GM10248 (cell line): ENCODE results near the gene SPSB1.

Experiments used
- CTCF ChIA-PET: fragments of 300-600 bp; sonication (Branson Sonifier 250); formaldehyde crosslinking; extraction: SDS; loops from one replicate; lab custom pipeline; 2021; ENCODE audit warnings: antibody characterized with exemption; lab: Yijun Ruan, JAX
- POLR2A ChIA-PET: fragments of 350-650 bp; sonication (Branson Sonifier 250); formaldehyde crosslinking; extraction: SDS; loops from one replicate; lab custom pipeline; 2020; ENCODE audit warnings: antibody characterized with exemption; lab: Yijun Ruan, JAX
- DNase-seq: peaks from one replicate; pipeline ENCODE4 v3.0.0; 2012; ENCODE audit errors: extremely low spot score
- TF ChIP-seq, protein P1 (sequence below): IDR thresholded peaks from 2 replicates; pipeline ENCODE4 v1.5.1; 2012; ENCODE audit warnings: mild to moderate bottlenecking, low read depth; ENCODE audit errors: extremely low read depth, missing control alignments, control extremely low read depth

SPSB1 gene

DNA sequence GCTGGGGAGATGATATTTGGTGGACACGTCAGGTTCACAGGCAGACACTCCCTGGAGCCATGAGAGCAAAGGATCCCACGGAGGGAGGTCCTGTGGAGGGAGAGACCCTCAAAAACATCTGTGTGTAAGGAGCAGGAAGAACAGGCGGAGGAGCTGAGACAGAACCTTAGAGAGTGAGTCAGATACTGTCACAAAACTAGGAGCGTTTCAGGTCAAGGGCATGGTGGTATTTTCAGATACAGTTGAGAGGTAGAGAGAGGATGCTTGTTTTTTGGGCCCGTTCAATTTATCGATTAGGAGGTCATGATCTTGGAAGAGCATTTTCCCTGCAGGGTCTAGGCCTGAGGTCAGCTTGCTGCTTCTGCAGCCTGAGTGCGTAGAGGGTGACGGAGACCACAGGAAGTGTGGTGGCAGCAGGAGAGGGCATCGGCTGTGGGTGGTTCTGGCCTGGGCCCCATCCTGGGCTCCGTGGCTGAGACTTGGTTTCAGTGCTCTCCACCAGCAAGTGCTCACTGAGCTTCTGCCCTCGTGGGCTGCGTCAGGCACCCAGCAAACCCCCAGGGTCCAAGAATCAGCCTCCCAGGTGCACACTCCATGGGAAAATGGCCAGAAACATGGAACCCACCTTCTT lies 39.9 kb downstream of the SPSB1 start:
- no peak for DNase-seq
- ChIA-PET CTCF (no interaction called here), POLR2A (no interaction called here)
- TF ChIP-seq, protein P1, sequence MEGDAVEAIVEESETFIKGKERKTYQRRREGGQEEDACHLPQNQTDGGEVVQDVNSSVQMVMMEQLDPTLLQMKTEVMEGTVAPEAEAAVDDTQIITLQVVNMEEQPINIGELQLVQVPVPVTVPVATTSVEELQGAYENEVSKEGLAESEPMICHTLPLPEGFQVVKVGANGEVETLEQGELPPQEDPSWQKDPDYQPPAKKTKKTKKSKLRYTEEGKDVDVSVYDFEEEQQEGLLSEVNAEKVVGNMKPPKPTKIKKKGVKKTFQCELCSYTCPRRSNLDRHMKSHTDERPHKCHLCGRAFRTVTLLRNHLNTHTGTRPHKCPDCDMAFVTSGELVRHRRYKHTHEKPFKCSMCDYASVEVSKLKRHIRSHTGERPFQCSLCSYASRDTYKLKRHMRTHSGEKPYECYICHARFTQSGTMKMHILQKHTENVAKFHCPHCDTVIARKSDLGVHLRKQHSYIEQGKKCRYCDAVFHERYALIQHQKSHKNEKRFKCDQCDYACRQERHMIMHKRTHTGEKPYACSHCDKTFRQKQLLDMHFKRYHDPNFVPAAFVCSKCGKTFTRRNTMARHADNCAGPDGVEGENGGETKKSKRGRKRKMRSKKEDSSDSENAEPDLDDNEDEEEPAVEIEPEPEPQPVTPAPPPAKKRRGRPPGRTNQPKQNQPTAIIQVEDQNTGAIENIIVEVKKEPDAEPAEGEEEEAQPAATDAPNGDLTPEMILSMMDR: no peak

DNA sequence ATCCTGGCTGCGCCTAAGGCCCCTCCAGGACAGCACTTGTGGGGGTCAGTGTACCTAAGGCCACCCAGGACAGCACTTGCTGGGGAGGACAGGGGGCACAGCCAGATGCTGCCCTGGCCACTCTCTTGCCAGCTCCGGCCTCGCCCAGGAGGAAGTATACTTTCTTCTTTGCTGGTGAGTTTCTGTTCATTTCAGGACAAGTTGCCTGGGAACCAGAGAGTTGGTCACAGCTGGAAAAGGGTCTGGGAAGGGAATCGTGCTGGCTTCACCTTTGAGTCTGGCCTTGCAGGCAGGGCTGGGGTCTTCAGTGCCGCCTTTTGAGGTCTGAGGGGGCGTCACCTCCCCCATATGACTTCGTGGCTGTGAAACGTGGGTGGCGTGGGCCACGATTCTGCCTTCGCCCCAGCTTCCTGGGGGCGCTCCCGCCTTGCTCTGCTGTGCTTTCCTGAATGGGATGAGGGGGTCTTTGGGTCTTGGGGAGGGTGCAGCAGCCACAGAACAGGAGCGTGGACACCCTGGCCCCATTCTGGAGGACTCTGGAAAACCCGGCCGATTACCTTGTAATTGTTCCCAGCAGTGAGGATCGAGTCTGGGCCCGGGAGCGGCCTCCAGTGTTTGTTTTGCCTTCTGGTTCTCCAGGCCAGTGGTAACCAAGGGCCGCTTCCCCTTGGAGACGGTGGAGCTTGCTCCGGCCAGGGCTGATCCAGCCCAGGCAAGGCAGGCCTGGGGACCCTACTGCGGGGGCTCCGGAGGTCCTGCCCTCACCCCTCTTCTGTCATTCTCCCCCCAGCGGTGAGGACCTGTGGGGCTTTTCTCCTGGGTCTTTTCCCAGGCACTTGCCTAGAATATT lies 45.9 kb downstream of the SPSB1 start:
- POLR2A ChIA-PET: no interaction called here
- TF ChIP-seq, protein P1: no peak
- CTCF ChIA-PET: interaction anchor here (1.2 kb wide), 1 partner anchor 11 kb away, joined by 3 read pairs; no protein-coding TSS in a partner anchor
- DNase-seq: no peak

DNA sequence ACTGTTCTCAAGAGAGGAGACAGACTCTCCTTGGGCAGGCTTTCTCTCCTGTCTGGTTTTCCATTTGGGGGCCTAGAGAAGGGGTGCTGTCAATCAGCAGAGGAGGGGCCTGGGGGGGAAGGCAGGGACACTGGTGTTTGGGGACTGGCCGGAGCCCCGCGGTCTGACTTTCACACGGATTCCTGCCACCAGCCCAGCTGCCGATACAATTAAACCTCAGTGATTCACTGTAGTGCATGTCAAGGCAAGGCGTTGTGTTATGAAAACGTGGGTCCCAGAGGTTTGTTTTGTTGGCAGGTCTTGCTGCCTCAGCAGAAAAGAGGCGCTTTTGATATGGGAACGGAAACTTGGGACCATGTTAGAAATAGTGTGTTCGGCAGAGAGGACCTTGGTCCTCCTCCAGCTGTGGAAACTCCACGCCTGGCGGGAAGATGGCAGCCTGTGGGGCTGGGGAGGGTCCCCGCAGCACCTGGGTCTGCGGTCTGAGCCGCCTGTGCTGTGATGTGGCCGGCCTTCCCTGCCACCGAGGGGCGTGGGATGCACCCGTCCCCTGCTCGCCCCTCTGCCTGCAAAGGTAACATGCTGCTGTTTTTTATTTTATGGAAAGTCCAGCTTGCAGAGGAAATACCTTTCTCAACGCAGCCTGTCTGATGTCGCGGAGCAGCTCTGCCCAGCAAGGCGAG lies 47.6 kb downstream of the SPSB1 start:
- TF ChIP-seq, protein P1: no peak
- ChIA-PET CTCF (interaction anchor here (1.2 kb wide), 1 partner anchor 13 kb away, joined by 3 read pairs; no protein-coding TSS in a partner anchor), POLR2A (no interaction called here)
- no peak for DNase-seq

DNA sequence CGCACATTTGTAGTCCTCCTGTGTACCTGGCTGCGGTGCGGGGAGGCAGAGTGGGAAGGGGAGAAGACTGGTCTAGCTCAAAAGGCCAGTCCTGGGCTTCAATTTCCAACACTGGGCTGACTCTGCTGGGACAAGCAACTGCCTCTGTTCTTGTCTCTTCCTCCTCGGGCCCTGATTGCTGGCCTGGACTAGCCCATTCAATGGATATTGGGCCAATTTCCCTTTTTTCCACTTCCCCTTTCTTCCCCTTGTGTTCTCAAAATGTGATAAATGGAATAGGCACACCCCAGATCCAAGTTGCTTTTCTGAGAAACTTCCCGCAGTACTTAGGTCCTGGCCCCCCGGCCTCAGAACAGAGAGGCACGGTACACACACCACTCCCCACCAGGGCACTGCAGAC lies 48.2 kb downstream of the SPSB1 start:
- TF ChIP-seq, protein P1: no peak
- no peak for DNase-seq
- POLR2A ChIA-PET: no interaction called here
- CTCF ChIA-PET: no interaction called here

DNA sequence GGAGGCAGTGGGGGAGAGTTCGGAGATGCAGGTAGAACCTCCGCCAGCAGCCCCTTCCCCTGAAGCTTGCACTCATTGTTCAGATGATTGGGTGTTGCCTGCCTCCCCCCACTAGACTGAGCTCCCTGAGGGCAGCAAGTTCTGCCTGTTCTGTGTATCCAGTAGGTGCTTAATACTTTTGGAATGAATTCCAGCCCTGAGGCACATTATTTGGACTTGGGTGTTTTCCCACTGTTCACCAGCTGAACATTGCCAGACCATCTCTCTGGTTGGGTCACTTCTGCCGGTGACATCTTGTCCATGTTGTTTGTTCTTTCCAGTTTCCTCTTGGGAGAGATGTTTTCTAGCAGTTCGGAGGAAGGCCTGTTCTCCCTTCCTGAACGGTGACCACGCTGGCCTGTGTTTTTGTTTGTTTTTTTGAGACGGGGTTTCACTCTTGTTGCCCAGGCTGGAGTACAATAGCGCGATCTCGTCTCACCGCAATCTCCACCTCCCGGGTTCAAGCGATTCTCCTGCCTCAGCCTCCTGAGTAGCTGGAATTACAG lies 48.7 kb downstream of the SPSB1 start:
- TF ChIP-seq, protein P1: no peak
- ChIA-PET CTCF (no interaction called here), POLR2A (no interaction called here)
- DNase-seq: no peak

DNA sequence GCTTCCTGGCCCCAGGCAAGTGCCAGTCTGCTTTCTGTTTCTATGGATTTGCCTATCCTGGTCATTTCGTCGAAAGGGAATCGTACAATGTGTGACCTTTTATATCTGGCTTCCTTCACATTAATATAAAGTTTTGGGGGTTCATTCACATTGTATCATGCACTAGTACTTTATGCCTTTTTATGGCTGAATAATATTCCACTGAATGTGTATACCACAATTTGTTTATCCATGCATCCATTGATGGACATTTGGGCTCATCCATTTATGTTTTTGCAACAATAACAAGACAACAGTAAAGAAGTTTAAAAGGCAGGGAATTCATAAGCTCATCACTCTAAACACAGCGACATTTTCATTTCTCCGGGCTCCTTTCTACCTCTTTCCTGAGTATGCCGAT lies 50.6 kb downstream of the SPSB1 start:
- no peak for DNase-seq
- TF ChIP-seq, protein P1: no peak
- POLR2A ChIA-PET: no interaction called here
- CTCF ChIA-PET: no interaction called here
